Measurements from ENCODE around the gene SERGEF. TPM values are rescaled to one million over a fixed set of nuclear protein-coding genes. Genes with fewer than 3 reads are reported as not detected.

SERGEF gene
- total RNA-seq, 1 experiment from 2014 or later = 31.4 TPM

- no peak overlapping the region for H3K9ac ChIP-seq (ENCODE audit: extremely low read depth, insufficient read length, low read length)
- no peak overlapping the region for H3K4me2 ChIP-seq (ENCODE audit: insufficient read depth, insufficient read length, low read length)
- no peak overlapping the region for H3K18ac ChIP-seq (ENCODE audit: insufficient read length, low read depth, low read length)
- Mint-ChIP-seq H3K9me3 (no peaks in the 10 kb centered on the region; a peak in 2 of 5 replicates), H3K4me1 (peaks cover 2 to 7% of the 10 kb centered on the region in 2 experiments; a peak in 3 of 4 replicates), H3K36me3 (ENCODE audit: insufficient read depth in 1 of 3, low read depth in 3 of 3) (no peaks in the 10 kb centered on the region), H3K4me3 (no peak overlapping the region), H3K27me3 (ENCODE audit: low read depth) (peaks cover 22% of the 10 kb centered on the region), H3K27ac (peak overlapping the region in 1 of 3 experiments; percentile 18; a peak in 2 of 7 replicates)
- no peak overlapping the region for H3T11ph ChIP-seq (ENCODE audit: low read length)
- no peak overlapping the region for H3K27ac ChIP-seq (ENCODE audit: insufficient read length, low read depth, low read length)
- DNase-seq = peak; percentile 92
- no peaks in the 10 kb centered on the region for H3K79me2 ChIP-seq (ENCODE audit: insufficient read depth, low read length)
- H2AK5ac ChIP-seq (ENCODE audit: insufficient read length, low read length) = no peak overlapping the region
- no peak overlapping the region for H3K56ac ChIP-seq (ENCODE audit: insufficient read length, low read depth, low read length)
- H3K27me3 ChIP-seq (ENCODE audit: insufficient read depth, low read length) = no peaks in the 10 kb centered on the region
- peaks cover 3% of the 10 kb centered on the region for H4K20me1 ChIP-seq (ENCODE audit: control insufficient read depth, insufficient read depth, insufficient read length)
- H3K23me2 ChIP-seq (ENCODE audit: insufficient read length, low read depth, low read length, poor library complexity, severe bottlenecking) = no peaks in the 10 kb centered on the region
- TF ChIP-seq CTCF (conservative IDR thresholded peaks at IDR 0.05) = peak; percentile 84
- H3K23ac ChIP-seq (ENCODE audit: insufficient read length, low read depth, low read length) = no peak overlapping the region
- no CpG with 5 or more reads among the region's 23 CpGs for WGBS (ENCODE audit: extremely low coverage, insufficient read length, low lambda C conversion rate)
- no peak overlapping the region for H4K91ac ChIP-seq (ENCODE audit: insufficient read length, low read depth, low read length)
- no peak overlapping the region for H2BK15ac ChIP-seq (ENCODE audit: low read depth, low read length)
- no peak overlapping the region for H4K8ac ChIP-seq (replicated peaks; ENCODE audit: insufficient read length, low read depth, low read length)
- H3K4ac ChIP-seq (ENCODE audit: low read depth, low read length) = no peak overlapping the region
- H2BK5ac ChIP-seq (ENCODE audit: insufficient read length, low read length) = no peak overlapping the region
- no peak overlapping the region for H2BK20ac ChIP-seq (ENCODE audit: low read depth, low read length, poor library complexity, severe bottlenecking)
- no peak overlapping the region for H4K5ac ChIP-seq (ENCODE audit: insufficient read length, low read depth, low read length)
- no peaks in the 10 kb centered on the region for H3K4me1 ChIP-seq (ENCODE audit: insufficient read depth, low read length)
- no peaks in the 10 kb centered on the region for H3K9me3 ChIP-seq (ENCODE audit: control insufficient read depth, low read depth, low read length)
- no peak overlapping the region for H2BK120ac ChIP-seq (ENCODE audit: low read depth, low read length, poor library complexity, severe bottlenecking)
- H3K79me1 ChIP-seq (ENCODE audit: insufficient read depth, low read depth, low read length, poor library complexity, severe bottlenecking) = no peaks in the 10 kb centered on the region
- no peak overlapping the region for H3K14ac ChIP-seq (ENCODE audit: insufficient read depth, low read length)
- no peak overlapping the region for H2BK12ac ChIP-seq (ENCODE audit: insufficient read length, low read depth, low read length)
- H2AFZ ChIP-seq (ENCODE audit: low read length) = no peak overlapping the region
These were observed 252.5 kb downstream of the SERGEF start for GRCh38 chr11:17760102-17761029.
